ENCODE results near the gene AP2S1.

AP2S1 gene

DNA sequence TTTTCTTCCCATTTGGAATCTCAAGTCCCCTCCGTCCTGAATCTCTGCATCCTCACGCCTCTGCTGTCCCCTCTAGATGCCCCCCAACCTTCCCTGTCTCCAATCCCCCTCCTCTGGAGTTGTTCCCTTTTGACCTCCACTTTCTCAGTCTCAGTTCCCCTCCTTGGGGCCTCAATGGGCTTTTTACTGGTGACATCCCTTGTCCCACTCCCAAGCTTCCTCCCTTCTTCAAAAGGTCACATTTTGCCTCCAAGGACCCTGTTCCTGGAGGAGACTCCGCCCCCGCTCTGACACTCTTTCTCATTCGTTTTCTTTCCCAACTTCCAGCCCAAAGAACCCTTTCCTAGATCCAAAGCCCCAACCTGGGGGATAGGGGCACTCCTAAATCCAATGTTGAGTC is 1.0 kb downstream of the AP2S1 start:
- ATAC-seq (ENCODE audit: low read depth) (no peak), DNase-seq (ENCODE audit: low spot score) (no peak)
- H3K36me3 ChIP-seq (ENCODE audit: low read depth): peaks cover 28% of the 10 kb centered on the region

DNA sequence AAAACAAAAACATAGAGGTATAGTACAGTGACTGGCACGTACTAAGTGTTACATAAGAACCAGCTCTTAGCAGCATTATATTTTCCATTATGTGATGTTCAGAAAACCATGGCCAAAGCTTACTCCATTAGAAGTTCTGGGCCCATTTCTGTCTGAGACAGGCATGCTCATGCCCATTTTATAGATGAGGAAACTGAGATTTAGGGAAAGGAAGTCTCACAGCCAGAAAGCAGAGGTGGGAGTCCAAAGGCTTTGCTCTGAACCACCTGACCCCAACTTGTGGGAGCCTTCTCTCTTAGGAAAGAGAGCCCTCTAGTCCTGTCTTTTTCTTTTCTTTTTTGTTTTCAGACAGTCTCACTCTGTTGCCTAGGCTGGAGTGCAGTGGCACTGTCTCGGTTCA is 2.3 kb downstream of the AP2S1 start:
- Histone ChIP-seq H3K27me3 (ENCODE audit: insufficient read depth, poor library complexity, severe bottlenecking) (no peaks in the 10 kb centered on the region), H3K4me1 (ENCODE audit: insufficient read depth, poor library complexity, severe bottlenecking) (no peaks in the 10 kb centered on the region), H3K27ac (ENCODE audit: poor library complexity, severe bottlenecking) (peak overlapping the region; percentile 93), H3K36me3 (ENCODE audit: low read depth) (peaks cover 41% of the 10 kb centered on the region), H3K4me3 (ENCODE audit: severe bottlenecking) (no peak overlapping the region), H3K9me3 (ENCODE audit: severe bottlenecking) (no peaks in the 10 kb centered on the region)
- TF ChIP-seq, protein P1, sequence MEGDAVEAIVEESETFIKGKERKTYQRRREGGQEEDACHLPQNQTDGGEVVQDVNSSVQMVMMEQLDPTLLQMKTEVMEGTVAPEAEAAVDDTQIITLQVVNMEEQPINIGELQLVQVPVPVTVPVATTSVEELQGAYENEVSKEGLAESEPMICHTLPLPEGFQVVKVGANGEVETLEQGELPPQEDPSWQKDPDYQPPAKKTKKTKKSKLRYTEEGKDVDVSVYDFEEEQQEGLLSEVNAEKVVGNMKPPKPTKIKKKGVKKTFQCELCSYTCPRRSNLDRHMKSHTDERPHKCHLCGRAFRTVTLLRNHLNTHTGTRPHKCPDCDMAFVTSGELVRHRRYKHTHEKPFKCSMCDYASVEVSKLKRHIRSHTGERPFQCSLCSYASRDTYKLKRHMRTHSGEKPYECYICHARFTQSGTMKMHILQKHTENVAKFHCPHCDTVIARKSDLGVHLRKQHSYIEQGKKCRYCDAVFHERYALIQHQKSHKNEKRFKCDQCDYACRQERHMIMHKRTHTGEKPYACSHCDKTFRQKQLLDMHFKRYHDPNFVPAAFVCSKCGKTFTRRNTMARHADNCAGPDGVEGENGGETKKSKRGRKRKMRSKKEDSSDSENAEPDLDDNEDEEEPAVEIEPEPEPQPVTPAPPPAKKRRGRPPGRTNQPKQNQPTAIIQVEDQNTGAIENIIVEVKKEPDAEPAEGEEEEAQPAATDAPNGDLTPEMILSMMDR (IDR thresholded peaks at IDR 0.05; ENCODE audit: poor library complexity, severe bottlenecking): no peak
- no peak for DNase-seq (ENCODE audit: low spot score)
- no peak for ATAC-seq (ENCODE audit: low read depth)

More for the DNA sequence above, 1.0 kb downstream of the AP2S1 start:
- peak overlapping the region; percentile 57 for H3K4me3 ChIP-seq (ENCODE audit: severe bottlenecking)
- TF ChIP-seq, protein P1 (IDR thresholded peaks at IDR 0.05; ENCODE audit: poor library complexity, severe bottlenecking): no peak
- no peaks in the 10 kb centered on the region for H3K27me3 ChIP-seq (ENCODE audit: insufficient read depth, poor library complexity, severe bottlenecking)
- no peaks in the 10 kb centered on the region for H3K4me1 ChIP-seq (ENCODE audit: insufficient read depth, poor library complexity, severe bottlenecking)
- peak overlapping the region; percentile 93 for H3K27ac ChIP-seq (ENCODE audit: poor library complexity, severe bottlenecking)
- no peaks in the 10 kb centered on the region for H3K9me3 ChIP-seq (ENCODE audit: severe bottlenecking)

DNA sequence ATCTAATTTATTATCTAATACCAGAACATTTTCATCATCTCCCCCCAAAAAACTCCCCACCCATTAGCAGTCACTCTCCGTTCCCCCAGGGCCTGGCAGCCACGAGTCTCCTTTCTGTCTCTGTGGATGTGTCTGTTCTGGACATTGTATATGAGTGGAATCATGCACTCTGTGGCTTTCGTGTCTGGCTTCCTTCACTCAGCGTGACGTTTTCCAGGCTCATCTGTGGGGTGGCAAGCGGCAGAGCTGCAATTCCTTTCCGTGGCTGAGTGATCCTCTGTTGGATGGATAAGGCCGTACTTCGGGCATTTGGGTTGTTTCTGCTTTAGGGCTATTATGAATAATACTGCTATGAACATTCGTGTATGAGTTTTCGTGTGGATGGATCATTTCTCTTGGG is 3.1 kb downstream of the AP2S1 start:
- peaks cover 47% of the 10 kb centered on the region for H3K36me3 ChIP-seq (ENCODE audit: low read depth)
- H3K9me3 ChIP-seq (ENCODE audit: severe bottlenecking): no peaks in the 10 kb centered on the region
- TF ChIP-seq, protein P1 (IDR thresholded peaks at IDR 0.05; ENCODE audit: poor library complexity, severe bottlenecking): no peak
- H3K4me1 ChIP-seq (ENCODE audit: insufficient read depth, poor library complexity, severe bottlenecking): no peaks in the 10 kb centered on the region
- no peak for DNase-seq (ENCODE audit: low spot score)
- no peak for ATAC-seq (ENCODE audit: low read depth)
- H3K27ac ChIP-seq (ENCODE audit: poor library complexity, severe bottlenecking): no peak overlapping the region
- no peak overlapping the region for H3K4me3 ChIP-seq (ENCODE audit: severe bottlenecking)
- no peaks in the 10 kb centered on the region for H3K27me3 ChIP-seq (ENCODE audit: insufficient read depth, poor library complexity, severe bottlenecking)

DNA sequence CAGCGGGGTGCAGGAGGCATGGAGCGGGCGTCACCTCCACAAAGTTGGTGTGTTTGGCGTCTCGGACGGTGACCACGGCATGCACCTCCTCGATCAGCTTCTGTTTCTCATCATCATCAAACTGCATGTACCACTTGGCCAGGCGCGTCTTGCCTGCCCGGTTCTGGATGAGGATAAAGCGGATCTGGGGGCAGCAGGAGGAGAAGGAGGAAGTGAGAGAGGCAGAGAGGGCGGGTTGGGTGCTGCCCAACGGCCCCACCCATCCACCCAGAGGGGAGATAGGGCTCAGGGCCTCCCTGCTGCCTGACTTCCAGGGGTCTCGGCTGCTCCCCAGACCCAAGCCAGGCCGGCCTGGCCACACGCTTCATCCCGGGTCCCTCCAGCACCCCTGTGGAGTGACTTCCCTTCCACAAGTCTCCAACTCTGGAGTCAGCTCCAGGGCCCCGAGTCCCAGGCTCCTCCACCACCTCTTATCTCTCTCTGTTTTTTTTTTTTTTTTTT is 4.6 kb downstream of the AP2S1 start:
- Histone ChIP-seq H3K36me3 (ENCODE audit: low read depth) (peaks cover 59% of the 10 kb centered on the region), H3K9me3 (ENCODE audit: severe bottlenecking) (no peaks in the 10 kb centered on the region), H3K27ac (ENCODE audit: poor library complexity, severe bottlenecking) (no peak overlapping the region), H3K27me3 (ENCODE audit: insufficient read depth, poor library complexity, severe bottlenecking) (no peaks in the 10 kb centered on the region), H3K4me3 (ENCODE audit: severe bottlenecking) (no peak overlapping the region), H3K4me1 (ENCODE audit: insufficient read depth, poor library complexity, severe bottlenecking) (peaks cover 11% of the 10 kb centered on the region)
- DNase-seq (ENCODE audit: low spot score): no peak
- no peak for ATAC-seq (ENCODE audit: low read depth)
- TF ChIP-seq, protein P1 (IDR thresholded peaks at IDR 0.05; ENCODE audit: poor library complexity, severe bottlenecking): no peak

DNA sequence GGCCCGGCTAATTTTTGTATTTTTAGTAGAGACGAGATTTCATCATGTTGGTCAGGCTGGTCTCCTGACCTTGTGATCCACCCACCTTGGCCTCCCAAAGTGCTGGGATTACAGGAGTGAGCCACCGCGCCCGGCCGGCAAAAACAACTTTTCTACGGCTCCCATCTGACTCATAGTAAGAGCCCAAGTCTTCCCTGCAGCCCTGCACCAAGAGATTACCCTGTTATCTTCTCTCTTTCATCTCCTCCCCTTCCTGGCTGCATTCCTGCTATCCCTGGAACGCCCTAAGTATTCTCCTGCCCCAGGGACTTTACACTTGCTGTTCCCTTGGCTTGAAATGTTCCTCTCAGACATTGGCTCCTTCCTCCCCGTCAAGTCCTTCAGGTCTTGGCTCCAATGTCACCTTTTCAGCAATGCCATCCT is 6.6 kb downstream of the AP2S1 start:
- DNase-seq (ENCODE audit: low spot score) (no peak), ATAC-seq (ENCODE audit: low read depth) (no peak)
- no peak overlapping the region for H3K27ac ChIP-seq (ENCODE audit: poor library complexity, severe bottlenecking)
- H3K4me3 ChIP-seq (ENCODE audit: severe bottlenecking): no peak overlapping the region
- H3K4me1 ChIP-seq (ENCODE audit: insufficient read depth, poor library complexity, severe bottlenecking): peaks cover 16% of the 10 kb centered on the region
- TF ChIP-seq, protein P1 (IDR thresholded peaks at IDR 0.05; ENCODE audit: poor library complexity, severe bottlenecking): no peak
- no peaks in the 10 kb centered on the region for H3K27me3 ChIP-seq (ENCODE audit: insufficient read depth, poor library complexity, severe bottlenecking)
- peaks cover 73% of the 10 kb centered on the region for H3K36me3 ChIP-seq (ENCODE audit: low read depth)
- H3K9me3 ChIP-seq (ENCODE audit: severe bottlenecking): no peaks in the 10 kb centered on the region
